Activated naive CD4-positive, alpha-beta T cell treated with anti-CD3 and anti-CD28 coated beads for 36 hours (primary cell): ENCODE data around the gene CMTM6. TPM values are rescaled to one million over a fixed set of nuclear protein-coding genes. Genes with fewer than 3 reads are reported as not detected.

Experiments
- CTCF ChIA-PET: fragments of 350-600 bp; sonication (Branson Sonifier 250); formaldehyde crosslinking; loops from one replicate; lab custom pipeline; 2021; ENCODE audit warnings: antibody characterized with exemption; lab: Charles Lee
- DNase-seq: peaks from one replicate; pipeline ENCODE4 v3.0.0-alpha.2; 2020
- H3K27ac Mint-ChIP-seq: one replicate; pipeline ENCODE4 v1.8.0; 2021; ENCODE audit warnings: mild to moderate bottlenecking, mixed read lengths
- H3K27me3 Mint-ChIP-seq: one replicate; pipeline ENCODE4 v1.8.0; 2021; ENCODE audit warnings: low read depth, mixed read lengths
- H3K36me3 Mint-ChIP-seq: one replicate; pipeline ENCODE4 v1.8.0; 2021; ENCODE audit warnings: low read depth, mixed read lengths
- H3K4me1 Mint-ChIP-seq: one replicate; pipeline ENCODE4 v1.8.0; 2021; ENCODE audit warnings: low read depth, mixed read lengths
- H3K4me3 Mint-ChIP-seq: one replicate; pipeline ENCODE4 v1.8.0; 2021; ENCODE audit warnings: mild to moderate bottlenecking, moderate library complexity, mixed read lengths
- H3K9me3 Mint-ChIP-seq: one replicate; pipeline ENCODE4 v1.8.0; 2021; ENCODE audit warnings: mixed read lengths
- intact Hi-C: fragments of 100-400 bp; cut with micrococcal nuclease; formaldehyde crosslinking; loops from one replicate; pipeline ENCODE4 v1.15.1; 2023
- total RNA-seq, 2 experiments: library from RNA; stranded (reverse); gene quantifications; one replicate each; pipeline ENCODE4 v1.2.3, GENCODE V29; 2021

CMTM6 gene, protein sequence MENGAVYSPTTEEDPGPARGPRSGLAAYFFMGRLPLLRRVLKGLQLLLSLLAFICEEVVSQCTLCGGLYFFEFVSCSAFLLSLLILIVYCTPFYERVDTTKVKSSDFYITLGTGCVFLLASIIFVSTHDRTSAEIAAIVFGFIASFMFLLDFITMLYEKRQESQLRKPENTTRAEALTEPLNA
- total RNA-seq, result 10 to 100 TPM; 43.7 to 44.3 TPM

DNA sequence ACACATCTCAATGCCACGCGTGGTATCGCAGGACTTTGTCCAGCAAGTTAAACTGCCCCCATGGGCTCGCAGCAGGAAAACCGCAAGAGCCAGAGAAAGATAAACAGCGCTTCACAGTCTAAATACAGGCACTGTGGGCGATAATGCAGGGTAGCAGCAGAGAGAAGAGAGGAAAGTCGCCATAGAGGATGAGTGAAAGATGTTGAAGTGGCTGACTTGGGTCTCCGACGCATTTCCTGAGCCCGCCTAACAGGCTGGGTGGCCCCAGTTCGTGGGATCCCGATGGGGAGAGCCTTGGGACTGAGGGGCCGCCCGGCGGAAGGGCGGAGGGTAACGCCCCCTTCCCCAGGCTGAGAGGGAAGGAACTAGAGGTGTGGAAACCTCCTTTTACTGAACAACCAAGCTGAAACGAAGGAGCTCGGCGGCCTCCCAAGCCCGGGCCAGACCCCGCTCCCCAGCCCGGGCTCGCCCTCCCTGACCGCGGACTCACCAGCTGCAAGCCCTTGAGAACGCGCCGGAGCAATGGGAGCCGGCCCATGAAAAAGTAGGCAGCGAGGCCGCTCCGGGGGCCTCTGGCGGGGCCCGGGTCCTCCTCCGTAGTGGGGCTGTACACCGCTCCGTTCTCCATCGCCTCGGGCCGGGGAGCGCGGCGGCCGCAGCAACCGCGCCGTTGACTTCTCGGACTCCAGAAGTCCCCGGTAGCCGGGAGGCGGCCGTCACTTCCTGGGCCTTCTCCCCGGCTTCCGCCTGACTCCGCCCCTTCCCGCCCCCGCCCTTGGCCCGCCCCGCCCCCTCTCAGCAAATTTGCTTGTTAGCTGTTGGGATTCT, at the start of gene CMTM6:
TSS of gene CMTM6 (minus strand) at position 735 of the 828 bp plus-strand sequence. CDS start at position 628, 107 bp downstream.
- Mint-ChIP-seq H3K27ac (peak within 1 kb of the TSS; percentile 89), H3K4me1 (peaks cover 27% of the 10 kb centered on the region), H3K9me3 (no peaks in the 10 kb centered on the region), H3K27me3 (no peaks in the 10 kb centered on the region), H3K36me3 (peaks cover 1% of the 10 kb centered on the region), H3K4me3 (peak within 1 kb of the TSS; percentile 97)
- CTCF ChIA-PET, result interaction anchor here (0.6 to 1.8 kb wide), 3 partner anchors 125 to 256 kb away, joined by 3 to 7 read pairs (median 3); no protein-coding TSS in a partner anchor
- intact Hi-C loops, result loop anchor here (1.0 to 5.0 kb wide), 9 partner anchors 42 to 938 kb away; partner anchors contain the start of genes CNOT10, DYNC1LI1, GPD1L and UBP1
- DNase-seq, result peak; percentile 81

DNA sequence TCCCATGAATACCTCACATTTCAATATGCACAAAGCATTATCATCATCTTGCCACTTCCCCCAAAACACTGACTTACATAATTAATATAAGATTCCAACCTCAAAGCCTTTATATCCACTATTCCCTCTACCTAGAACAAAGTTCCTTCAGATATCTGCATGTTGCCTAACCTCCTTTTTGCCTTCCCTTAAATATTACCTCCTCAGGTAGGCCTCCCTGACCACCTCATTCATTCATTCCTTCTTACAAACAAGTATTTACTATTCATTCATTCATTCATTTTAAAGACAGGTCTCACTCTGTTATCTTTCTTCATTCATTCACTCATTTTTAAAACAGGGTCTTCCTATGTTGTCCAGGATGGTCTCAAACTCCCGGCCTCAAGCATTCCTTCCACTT, 49.4 kb upstream of the CMTM6 start:
- intact Hi-C loops, result no loop called here
- no peak for DNase-seq
- H3K4me3 Mint-ChIP-seq, result no peak overlapping the region
- H3K27ac Mint-ChIP-seq, result no peak overlapping the region
- H3K9me3 Mint-ChIP-seq, result no peaks in the 10 kb centered on the region
- CTCF ChIA-PET, result interaction anchor here (0.6 kb wide), 1 partner anchor 493 kb away, joined by 3 read pairs; no protein-coding TSS in a partner anchor
- H3K36me3 Mint-ChIP-seq, result peaks cover 1% of the 10 kb centered on the region
- H3K4me1 Mint-ChIP-seq, result peaks cover 26% of the 10 kb centered on the region
- no peaks in the 10 kb centered on the region for H3K27me3 Mint-ChIP-seq

DNA sequence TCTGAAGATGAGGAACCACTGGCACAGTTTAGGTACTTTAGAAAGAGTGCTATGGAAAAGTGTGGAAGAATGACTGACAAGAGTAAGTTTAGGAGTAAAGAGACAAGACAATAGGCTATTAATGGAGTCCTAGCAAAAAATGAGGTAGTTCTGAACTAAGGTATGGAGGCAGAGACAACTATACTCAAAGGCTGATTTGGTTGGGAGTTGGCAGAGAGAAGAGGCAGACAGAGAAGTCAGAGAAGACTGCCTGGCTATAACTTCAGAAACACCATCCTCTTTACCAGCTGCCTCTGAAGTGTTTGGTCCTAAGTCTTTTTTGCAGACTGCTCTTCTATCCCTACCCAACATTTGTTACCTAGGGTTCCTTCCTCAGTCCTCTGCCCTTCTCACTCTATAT, 48.8 kb upstream of the CMTM6 start:
- intact Hi-C loops, result no loop called here
- Mint-ChIP-seq H3K4me1 (peaks cover 22% of the 10 kb centered on the region), H3K27ac (no peak overlapping the region), H3K4me3 (no peak overlapping the region), H3K27me3 (no peaks in the 10 kb centered on the region), H3K36me3 (peaks cover 3% of the 10 kb centered on the region), H3K9me3 (no peaks in the 10 kb centered on the region)
- CTCF ChIA-PET, result interaction anchor here (0.6 kb wide), 1 partner anchor 492 kb away, joined by 3 read pairs; no protein-coding TSS in a partner anchor
- no peak for DNase-seq

DNA sequence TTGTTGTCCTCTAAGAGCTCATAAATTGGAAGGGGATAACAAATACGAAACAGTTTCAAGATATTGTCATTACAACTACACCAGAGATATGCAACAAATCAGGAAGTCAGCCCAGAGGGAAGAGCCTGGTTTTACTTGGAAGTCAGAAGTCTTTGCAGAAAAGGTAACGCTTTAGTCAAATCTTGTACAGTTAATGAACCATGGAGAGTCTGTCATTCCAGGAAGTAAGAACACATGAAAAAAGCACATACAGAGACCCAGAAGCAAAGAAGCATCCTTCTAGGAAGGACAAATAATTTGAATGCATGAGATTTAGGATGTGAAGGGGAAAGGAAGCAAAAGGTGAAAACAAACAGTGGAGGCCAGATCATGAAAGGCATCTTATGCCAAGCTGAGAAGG, 48.4 kb upstream of the CMTM6 start:
- intact Hi-C loops, result no loop called here
- no peak overlapping the region for H3K4me3 Mint-ChIP-seq
- CTCF ChIA-PET, result no interaction called here
- no peak for DNase-seq
- H3K27ac Mint-ChIP-seq, result no peak overlapping the region
- H3K27me3 Mint-ChIP-seq, result no peaks in the 10 kb centered on the region
- H3K9me3 Mint-ChIP-seq, result no peaks in the 10 kb centered on the region
- peaks cover 5% of the 10 kb centered on the region for H3K36me3 Mint-ChIP-seq
- H3K4me1 Mint-ChIP-seq, result peaks cover 21% of the 10 kb centered on the region

DNA sequence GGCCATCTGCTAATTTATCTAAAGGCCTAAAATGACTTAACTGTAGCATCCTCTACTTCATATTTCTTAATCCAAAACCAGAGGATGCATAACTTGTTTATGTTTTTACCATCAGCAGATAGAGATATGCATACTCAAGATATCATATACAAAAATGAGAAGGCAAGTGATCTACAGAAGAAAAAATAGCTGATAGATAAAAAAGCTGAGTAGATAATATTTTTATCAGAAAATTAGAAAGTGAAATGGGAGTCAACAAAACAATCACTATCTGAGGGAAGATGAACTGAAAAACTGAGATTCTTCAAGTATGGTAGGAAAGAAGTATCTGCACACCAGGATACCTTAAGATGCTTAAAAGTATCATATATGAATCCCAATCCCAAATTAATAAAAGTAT, 42.7 kb upstream of the CMTM6 start:
- intact Hi-C loops, result no loop called here
- Mint-ChIP-seq H3K36me3 (peaks cover 8% of the 10 kb centered on the region), H3K27me3 (no peaks in the 10 kb centered on the region), H3K4me1 (peaks cover 15% of the 10 kb centered on the region), H3K27ac (no peak overlapping the region), H3K4me3 (no peak overlapping the region), H3K9me3 (no peaks in the 10 kb centered on the region)
- CTCF ChIA-PET, result interaction anchor here (0.6 kb wide), 1 partner anchor 34 kb away, joined by 3 read pairs; no protein-coding TSS in a partner anchor
- DNase-seq, result no peak

DNA sequence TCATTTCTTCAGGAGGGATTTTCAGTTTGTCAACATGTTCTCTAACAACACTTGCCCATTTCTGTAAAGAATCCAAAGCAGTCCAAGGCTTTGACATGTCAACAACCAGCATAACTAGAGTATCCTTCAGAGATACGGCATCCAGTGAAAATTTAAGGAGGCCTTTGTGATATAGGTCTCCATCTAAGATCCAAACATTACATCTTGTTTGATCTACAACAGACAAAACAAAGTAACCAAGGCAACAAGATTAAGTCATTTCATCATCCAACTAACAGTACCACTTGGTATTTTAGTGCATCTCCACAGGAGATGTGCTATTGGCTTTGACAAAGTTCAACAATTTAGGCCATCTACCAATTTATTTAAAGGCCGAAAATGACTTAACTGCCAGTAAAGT, 42.2 kb upstream of the CMTM6 start:
- intact Hi-C loops, result no loop called here
- H3K4me1 Mint-ChIP-seq, result peaks cover 15% of the 10 kb centered on the region
- no peak overlapping the region for H3K4me3 Mint-ChIP-seq
- no peaks in the 10 kb centered on the region for H3K9me3 Mint-ChIP-seq
- peak overlapping the region; percentile 63 for H3K27ac Mint-ChIP-seq
- peaks cover 8% of the 10 kb centered on the region for H3K36me3 Mint-ChIP-seq
- CTCF ChIA-PET, result no interaction called here
- H3K27me3 Mint-ChIP-seq, result no peaks in the 10 kb centered on the region
- no peak for DNase-seq

DNA sequence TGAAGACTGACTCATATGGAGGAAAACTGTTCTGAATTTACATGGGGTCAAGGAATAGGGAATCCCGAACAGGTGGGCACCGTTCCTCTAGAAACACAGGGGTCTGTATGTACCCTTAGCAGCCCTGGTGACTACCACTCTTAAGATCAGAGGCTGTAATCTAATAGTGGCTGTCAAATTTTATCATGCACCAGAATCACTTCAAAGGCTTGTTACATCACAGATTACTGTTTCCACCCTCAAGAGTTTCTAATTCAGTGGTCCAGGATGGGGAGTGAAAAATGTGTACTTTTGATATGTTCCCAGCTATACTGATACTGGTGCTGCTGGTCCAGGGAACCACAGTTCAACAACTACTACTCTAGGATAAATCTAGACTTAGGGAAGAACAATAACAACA, 40.2 kb upstream of the CMTM6 start:
- no peak for DNase-seq
- Mint-ChIP-seq H3K4me3 (no peak overlapping the region), H3K9me3 (no peaks in the 10 kb centered on the region), H3K4me1 (peaks cover 15% of the 10 kb centered on the region), H3K27me3 (no peaks in the 10 kb centered on the region), H3K27ac (no peak overlapping the region), H3K36me3 (peaks cover 10% of the 10 kb centered on the region)
- intact Hi-C loops, result no loop called here
- CTCF ChIA-PET, result no interaction called here

DNA sequence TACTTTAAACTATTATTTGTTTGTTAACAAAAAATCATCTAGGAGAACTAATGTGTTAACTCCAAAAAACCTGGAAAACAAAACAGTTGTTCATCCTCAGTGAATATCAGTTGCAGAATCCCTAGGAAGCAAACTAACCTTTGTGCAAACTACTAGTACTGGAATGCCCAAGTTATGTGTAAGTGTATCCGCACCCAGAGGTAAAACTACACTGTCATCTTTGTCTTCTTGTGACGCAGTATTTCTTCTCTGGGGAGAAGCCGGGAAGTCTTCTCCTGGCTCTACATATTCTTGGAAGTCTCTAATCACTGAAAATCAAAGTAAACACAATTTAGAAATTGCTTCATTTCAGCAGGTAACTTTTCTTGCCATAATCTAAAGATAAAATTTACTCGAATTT, 38.2 kb upstream of the CMTM6 start:
- Mint-ChIP-seq H3K27me3 (no peaks in the 10 kb centered on the region), H3K36me3 (peaks cover 10% of the 10 kb centered on the region), H3K4me3 (no peak overlapping the region), H3K4me1 (peaks cover 11% of the 10 kb centered on the region), H3K9me3 (no peaks in the 10 kb centered on the region), H3K27ac (no peak overlapping the region)
- DNase-seq, result no peak
- intact Hi-C loops, result no loop called here
- CTCF ChIA-PET, result no interaction called here

DNA sequence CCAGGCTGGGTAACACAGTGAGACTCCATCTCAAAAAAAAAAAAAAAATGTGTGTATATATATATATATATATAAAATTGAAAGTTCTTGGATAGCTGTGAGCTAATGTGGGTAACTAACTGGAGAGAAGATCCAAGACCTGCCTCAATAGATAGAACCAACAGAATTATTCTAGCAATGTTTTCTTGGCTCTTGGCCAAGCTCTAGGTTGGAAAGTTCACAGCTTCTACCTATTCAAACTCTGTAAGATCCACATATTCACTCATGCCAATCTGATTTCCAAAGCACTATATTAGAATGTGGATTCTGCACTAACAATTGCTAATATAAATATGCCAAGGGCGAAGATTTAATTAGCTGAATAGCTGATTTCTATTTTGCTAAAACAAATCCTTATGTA, 29.8 kb upstream of the CMTM6 start:
- DNase-seq, result no peak
- CTCF ChIA-PET, result interaction anchor here (0.9 kb wide), 1 partner anchor 15 kb away, joined by 6 read pairs; no protein-coding TSS in a partner anchor
- H3K9me3 Mint-ChIP-seq, result no peaks in the 10 kb centered on the region
- no peak overlapping the region for H3K27ac Mint-ChIP-seq
- peaks cover 25% of the 10 kb centered on the region for H3K36me3 Mint-ChIP-seq
- H3K27me3 Mint-ChIP-seq, result no peaks in the 10 kb centered on the region
- no peak overlapping the region for H3K4me3 Mint-ChIP-seq
- intact Hi-C loops, result no loop called here
- peaks cover 11% of the 10 kb centered on the region for H3K4me1 Mint-ChIP-seq

DNA sequence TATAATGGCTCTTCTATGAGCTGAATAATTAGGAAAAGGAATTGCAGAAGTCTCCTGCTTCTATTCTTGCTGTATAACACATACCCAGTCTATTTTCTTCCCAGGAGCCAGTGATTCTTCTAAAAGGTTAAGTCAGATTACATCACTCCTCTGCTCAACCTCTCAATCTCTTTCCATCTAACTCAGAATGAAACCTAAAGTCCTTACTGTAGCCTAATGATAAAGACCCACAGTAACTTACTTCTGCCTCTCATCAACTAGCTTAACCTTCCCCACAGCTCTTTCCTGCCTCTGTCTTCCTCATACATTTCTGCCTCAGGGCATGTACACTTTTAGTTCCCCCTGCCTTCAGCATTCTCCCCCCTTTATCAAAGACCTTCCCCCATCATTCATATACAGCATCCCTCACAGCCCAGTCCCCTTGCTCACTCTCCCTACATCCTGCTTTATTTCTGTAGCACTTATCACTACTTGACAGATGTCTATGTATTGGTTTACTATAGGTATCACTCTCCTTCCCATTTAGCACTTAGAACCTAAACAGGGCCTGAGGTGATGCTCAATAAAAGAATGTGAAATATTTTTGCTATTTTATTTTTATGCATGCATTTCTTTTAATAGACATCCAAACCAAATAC, 28.5 kb upstream of the CMTM6 start:
- Mint-ChIP-seq H3K27ac (peak overlapping the region; percentile 59), H3K4me1 (peaks cover 11% of the 10 kb centered on the region), H3K27me3 (no peaks in the 10 kb centered on the region), H3K4me3 (no peak overlapping the region), H3K9me3 (no peaks in the 10 kb centered on the region), H3K36me3 (peaks cover 27% of the 10 kb centered on the region)
- intact Hi-C loops, result no loop called here
- CTCF ChIA-PET, result no interaction called here
- no peak for DNase-seq

DNA sequence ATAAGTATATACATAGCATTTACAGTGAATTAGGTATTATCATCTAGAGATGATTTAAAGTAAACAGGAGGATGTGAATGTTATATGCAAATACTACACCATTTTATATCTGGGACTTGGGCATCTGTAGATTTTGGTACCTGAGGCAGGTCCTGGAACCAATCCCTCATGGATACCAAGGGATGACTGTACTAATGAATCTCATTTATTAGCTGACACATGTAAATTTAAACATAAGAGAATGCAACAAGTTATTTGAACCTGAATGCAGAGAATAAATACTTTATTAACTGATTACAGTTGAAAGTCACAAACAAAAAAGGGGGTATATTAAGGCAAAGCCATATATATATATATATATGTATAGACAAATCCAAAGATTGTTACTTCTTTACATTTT, 23.1 kb upstream of the CMTM6 start:
- H3K27ac Mint-ChIP-seq, result no peak overlapping the region
- H3K4me1 Mint-ChIP-seq, result peaks cover 3% of the 10 kb centered on the region
- intact Hi-C loops, result no loop called here
- CTCF ChIA-PET, result no interaction called here
- no peaks in the 10 kb centered on the region for H3K27me3 Mint-ChIP-seq
- H3K4me3 Mint-ChIP-seq, result no peak overlapping the region
- DNase-seq, result no peak
- H3K36me3 Mint-ChIP-seq, result peaks cover 28% of the 10 kb centered on the region
- no peaks in the 10 kb centered on the region for H3K9me3 Mint-ChIP-seq

DNA sequence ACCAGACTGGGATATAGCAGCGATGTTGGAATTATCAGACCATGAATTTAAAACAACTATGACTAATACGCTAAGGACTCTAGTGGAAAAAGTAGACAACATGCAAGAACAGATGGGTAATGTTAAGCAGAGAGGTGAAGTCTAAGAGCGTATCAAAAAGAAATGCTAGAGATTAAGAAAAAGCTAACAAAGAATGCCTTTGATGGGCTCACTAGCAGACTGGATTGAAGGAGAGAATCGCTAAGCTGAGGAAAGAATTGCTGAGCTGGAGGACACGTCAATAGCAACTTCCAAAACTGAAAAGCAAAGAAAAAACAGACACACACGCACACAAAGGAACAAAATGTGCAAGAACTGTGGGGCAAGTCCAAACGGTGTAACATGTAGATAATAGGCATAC, 20.0 kb upstream of the CMTM6 start:
- no peak overlapping the region for H3K4me3 Mint-ChIP-seq
- H3K4me1 Mint-ChIP-seq, result no peaks in the 10 kb centered on the region
- no peak overlapping the region for H3K27ac Mint-ChIP-seq
- DNase-seq, result no peak
- CTCF ChIA-PET, result interaction anchor here (0.9 kb wide), 1 partner anchor 12 kb away, joined by 3 read pairs; no protein-coding TSS in a partner anchor
- intact Hi-C loops, result no loop called here
- H3K27me3 Mint-ChIP-seq, result no peaks in the 10 kb centered on the region
- H3K36me3 Mint-ChIP-seq, result peaks cover 22% of the 10 kb centered on the region
- H3K9me3 Mint-ChIP-seq, result no peaks in the 10 kb centered on the region
